WTC11 (cell line): ENCODE measurements around the gene ZYG11B.

Source experiments
- CREM ChIP-seq: sonication (generic); formaldehyde crosslinking; IDR thresholded peaks from 2 replicates; pipeline ENCODE4 v1.8.1; 2022; ENCODE audit warnings: mild to moderate bottlenecking, missing genetic modification reagents, moderate library complexity
- CTCF ChIP-seq: fragments of 200-600 bp; IDR thresholded peaks from 2 replicates; pipeline ENCODE4 v1.8.0; 2022; ENCODE audit warnings: antibody characterized with exemption
- ERG ChIP-seq: fragments of 250-450 bp; sonication (Bioruptor Pico); IDR thresholded peaks from 2 replicates; pipeline ENCODE4 v1.8.0; 2021; ENCODE audit warnings: mild to moderate bottlenecking
- ETV6 ChIP-seq: sonication (generic); formaldehyde crosslinking; IDR thresholded peaks from 2 replicates; pipeline ENCODE4 v1.8.1; 2022; ENCODE audit warnings: mild to moderate bottlenecking, missing genetic modification reagents
- NR2C2 ChIP-seq: sonication (generic); formaldehyde crosslinking; IDR thresholded peaks from 2 replicates; pipeline ENCODE4 v1.8.0; 2022; ENCODE audit warnings: mild to moderate bottlenecking, missing genetic modification reagents
- NR3C1 ChIP-seq: sonication (generic); formaldehyde crosslinking; conservative IDR thresholded peaks from 2 replicates; pipeline ENCODE4 v1.8.1; 2023; ENCODE audit warnings: low read depth, mild to moderate bottlenecking, missing genetic modification reagents
- RELA ChIP-seq: sonication (generic); formaldehyde crosslinking; IDR thresholded peaks from 2 replicates; pipeline ENCODE4 v1.8.1; 2022; ENCODE audit warnings: missing genetic modification reagents, mild to moderate bottlenecking, borderline replicate concordance
- RORB ChIP-seq: fragments of 250-450 bp; sonication (Bioruptor Pico); IDR thresholded peaks from 2 replicates; pipeline ENCODE4 v1.9.0; 2021; ENCODE audit warnings: mild to moderate bottlenecking
- SP1 ChIP-seq: sonication (generic); formaldehyde crosslinking; conservative IDR thresholded peaks from 2 replicates; pipeline ENCODE4 v1.8.1; 2022; ENCODE audit warnings: missing genetic modification reagents
- TCF7 ChIP-seq: sonication (generic); formaldehyde crosslinking; IDR thresholded peaks from 2 replicates; pipeline ENCODE4 v1.8.0; 2022; ENCODE audit warnings: mild to moderate bottlenecking, low read depth, missing genetic modification reagents, moderate library complexity
- TP53 ChIP-seq: sonication (generic); formaldehyde crosslinking; IDR thresholded peaks from 2 replicates; pipeline ENCODE4 v1.8.1; 2023; ENCODE audit warnings: mild to moderate bottlenecking, missing genetic modification reagents
- USF2 ChIP-seq: sonication (generic); formaldehyde crosslinking; IDR thresholded peaks from 2 replicates; pipeline ENCODE4 v1.8.1; 2023; ENCODE audit warnings: mild to moderate bottlenecking, missing genetic modification reagents, moderate library complexity
- TF ChIP-seq, protein P1 (sequence below): sonication (generic); formaldehyde crosslinking; conservative IDR thresholded peaks from 2 replicates; pipeline ENCODE4 v1.8.1; 2023; ENCODE audit warnings: mild to moderate bottlenecking, low read depth, missing genetic modification reagents, moderate library complexity
- TF ChIP-seq, protein P2 (sequence below): sonication (generic); formaldehyde crosslinking; IDR thresholded peaks from 2 replicates; pipeline ENCODE4 v1.8.1; 2022; ENCODE audit warnings: mild to moderate bottlenecking, moderate library complexity, missing genetic modification reagents

DNA sequence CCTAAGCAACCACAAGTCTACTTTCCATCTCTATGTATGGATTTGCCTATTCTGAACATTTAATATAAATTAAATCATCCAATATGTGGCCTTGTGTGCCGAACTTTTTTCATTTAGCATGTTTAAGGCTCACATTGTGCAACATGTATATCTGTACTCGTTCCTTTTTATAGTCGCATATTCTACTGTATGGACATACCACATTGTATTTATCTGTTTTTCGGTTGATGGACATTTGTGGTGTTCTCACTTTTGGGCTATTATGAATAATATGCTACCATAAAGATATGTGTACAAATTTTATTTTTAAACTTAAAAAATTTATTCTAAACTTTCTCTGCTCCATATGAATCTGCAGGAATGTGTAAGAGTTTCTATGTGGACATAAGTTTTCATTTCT is 129.3 kb downstream of the ZYG11B start:
- TF ChIP-seq CTCF (no peak), TP53 (CRISPR knock-in tag) (no peak), USF2 (CRISPR knock-in tag) (no peak), TCF7 (CRISPR knock-in tag) (no peak), CREM (CRISPR knock-in tag) (no peak), ETV6 (CRISPR knock-in tag) (no peak), NR3C1 (no peak), RORB (CRISPR knock-in tag) (no peak), SP1 (no peak), NR2C2 (CRISPR knock-in tag) (no peak), RELA (CRISPR knock-in tag) (no peak), ERG (CRISPR knock-in tag) (no peak)
- TF ChIP-seq, protein P1, sequence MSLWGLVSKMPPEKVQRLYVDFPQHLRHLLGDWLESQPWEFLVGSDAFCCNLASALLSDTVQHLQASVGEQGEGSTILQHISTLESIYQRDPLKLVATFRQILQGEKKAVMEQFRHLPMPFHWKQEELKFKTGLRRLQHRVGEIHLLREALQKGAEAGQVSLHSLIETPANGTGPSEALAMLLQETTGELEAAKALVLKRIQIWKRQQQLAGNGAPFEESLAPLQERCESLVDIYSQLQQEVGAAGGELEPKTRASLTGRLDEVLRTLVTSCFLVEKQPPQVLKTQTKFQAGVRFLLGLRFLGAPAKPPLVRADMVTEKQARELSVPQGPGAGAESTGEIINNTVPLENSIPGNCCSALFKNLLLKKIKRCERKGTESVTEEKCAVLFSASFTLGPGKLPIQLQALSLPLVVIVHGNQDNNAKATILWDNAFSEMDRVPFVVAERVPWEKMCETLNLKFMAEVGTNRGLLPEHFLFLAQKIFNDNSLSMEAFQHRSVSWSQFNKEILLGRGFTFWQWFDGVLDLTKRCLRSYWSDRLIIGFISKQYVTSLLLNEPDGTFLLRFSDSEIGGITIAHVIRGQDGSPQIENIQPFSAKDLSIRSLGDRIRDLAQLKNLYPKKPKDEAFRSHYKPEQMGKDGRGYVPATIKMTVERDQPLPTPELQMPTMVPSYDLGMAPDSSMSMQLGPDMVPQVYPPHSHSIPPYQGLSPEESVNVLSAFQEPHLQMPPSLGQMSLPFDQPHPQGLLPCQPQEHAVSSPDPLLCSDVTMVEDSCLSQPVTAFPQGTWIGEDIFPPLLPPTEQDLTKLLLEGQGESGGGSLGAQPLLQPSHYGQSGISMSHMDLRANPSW (CRISPR knock-in tag) = no peak
- TF ChIP-seq, protein P2, sequence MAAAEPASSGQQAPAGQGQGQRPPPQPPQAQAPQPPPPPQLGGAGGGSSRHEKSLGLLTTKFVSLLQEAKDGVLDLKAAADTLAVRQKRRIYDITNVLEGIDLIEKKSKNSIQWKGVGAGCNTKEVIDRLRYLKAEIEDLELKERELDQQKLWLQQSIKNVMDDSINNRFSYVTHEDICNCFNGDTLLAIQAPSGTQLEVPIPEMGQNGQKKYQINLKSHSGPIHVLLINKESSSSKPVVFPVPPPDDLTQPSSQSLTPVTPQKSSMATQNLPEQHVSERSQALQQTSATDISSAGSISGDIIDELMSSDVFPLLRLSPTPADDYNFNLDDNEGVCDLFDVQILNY (CRISPR knock-in tag) = no peak
